ENCODE measurements around the gene CKB.

The CKB gene

GRCh38 chr14:103530390-103530789 is 7.8 kb upstream of the CKB start:
- TF ChIP-seq, protein P1, sequence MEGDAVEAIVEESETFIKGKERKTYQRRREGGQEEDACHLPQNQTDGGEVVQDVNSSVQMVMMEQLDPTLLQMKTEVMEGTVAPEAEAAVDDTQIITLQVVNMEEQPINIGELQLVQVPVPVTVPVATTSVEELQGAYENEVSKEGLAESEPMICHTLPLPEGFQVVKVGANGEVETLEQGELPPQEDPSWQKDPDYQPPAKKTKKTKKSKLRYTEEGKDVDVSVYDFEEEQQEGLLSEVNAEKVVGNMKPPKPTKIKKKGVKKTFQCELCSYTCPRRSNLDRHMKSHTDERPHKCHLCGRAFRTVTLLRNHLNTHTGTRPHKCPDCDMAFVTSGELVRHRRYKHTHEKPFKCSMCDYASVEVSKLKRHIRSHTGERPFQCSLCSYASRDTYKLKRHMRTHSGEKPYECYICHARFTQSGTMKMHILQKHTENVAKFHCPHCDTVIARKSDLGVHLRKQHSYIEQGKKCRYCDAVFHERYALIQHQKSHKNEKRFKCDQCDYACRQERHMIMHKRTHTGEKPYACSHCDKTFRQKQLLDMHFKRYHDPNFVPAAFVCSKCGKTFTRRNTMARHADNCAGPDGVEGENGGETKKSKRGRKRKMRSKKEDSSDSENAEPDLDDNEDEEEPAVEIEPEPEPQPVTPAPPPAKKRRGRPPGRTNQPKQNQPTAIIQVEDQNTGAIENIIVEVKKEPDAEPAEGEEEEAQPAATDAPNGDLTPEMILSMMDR (IDR thresholded peaks at IDR 0.05; ENCODE audit: insufficient read depth, low read length), result no peak
- TF ChIP-seq GABPA (IDR thresholded peaks at IDR 0.05; ENCODE audit: low read depth) (no peak), POLR2AphosphoS5 (IDR thresholded peaks at IDR 0.05; ENCODE audit: low read depth) (no peak), REST (IDR thresholded peaks at IDR 0.05; ENCODE audit: insufficient replicate concordance, low read depth) (peak; percentile 95), SPI1 (IDR thresholded peaks at IDR 0.05; ENCODE audit: borderline replicate concordance, low read depth) (no peak)
- Histone ChIP-seq H3K27me3 (ENCODE audit: insufficient read depth, poor library complexity, severe bottlenecking) (no peaks in the 10 kb centered on the region), H3K27ac (replicated peaks) (no peak overlapping the region), H3K4me3 (replicated peaks; ENCODE audit: insufficient read depth, low read length) (peak overlapping the region; percentile 99)
- DNase-seq (ENCODE audit: low read depth in 1 of 2, low spot score in 1 of 2), result no peak

DNA sequence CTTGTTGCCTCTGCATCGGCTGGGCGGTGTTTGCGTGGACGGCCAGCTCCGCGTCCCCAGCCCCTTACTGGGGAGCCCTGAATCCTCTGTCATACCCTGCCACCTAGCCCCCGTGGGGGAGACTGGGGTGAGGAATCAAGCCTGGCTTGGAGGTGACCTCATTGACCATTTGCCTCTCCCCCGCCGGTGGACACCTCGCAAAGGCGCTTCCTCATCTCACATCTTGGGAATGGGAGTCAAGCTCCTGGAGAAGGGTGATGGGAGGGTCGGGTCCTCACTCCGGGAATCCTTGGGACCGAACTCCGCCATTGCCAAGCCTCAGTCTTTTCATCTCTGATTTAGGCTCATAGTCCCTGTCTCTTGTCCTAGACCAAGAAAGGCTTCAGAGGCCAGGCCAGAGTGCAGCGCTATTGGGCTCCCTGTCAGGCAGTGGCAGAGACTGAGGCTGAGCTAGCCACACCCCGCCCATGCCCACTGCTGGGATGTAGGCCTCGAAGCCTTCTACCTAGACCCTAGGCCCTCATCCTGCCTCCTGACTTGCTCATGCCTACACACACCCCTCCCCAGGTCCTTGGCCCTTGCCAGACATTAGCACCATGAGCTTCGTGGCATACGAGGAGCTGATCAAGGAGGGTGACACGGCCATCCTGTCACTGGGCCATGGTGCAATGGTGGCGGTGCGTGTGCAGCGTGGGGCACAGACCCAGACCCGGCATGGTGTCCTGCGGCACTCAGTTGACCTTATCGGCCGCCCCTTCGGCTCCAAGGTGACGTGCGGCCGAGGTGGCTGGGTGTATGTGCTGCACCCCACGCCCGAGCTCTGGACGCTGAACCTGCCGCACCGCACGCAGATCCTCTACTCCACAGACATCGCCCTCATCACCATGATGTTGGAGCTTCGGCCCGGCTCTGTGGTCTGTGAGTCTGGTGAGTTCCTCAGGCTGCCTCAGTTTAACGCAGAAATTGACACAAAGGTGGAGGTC is 7.0 kb upstream of the CKB start:
- H3K27me3 ChIP-seq (ENCODE audit: insufficient read depth, poor library complexity, severe bottlenecking), result no peaks in the 10 kb centered on the region
- TF ChIP-seq POLR2AphosphoS5 (IDR thresholded peaks at IDR 0.05; ENCODE audit: low read depth) (no peak), REST (IDR thresholded peaks at IDR 0.05; ENCODE audit: insufficient replicate concordance, low read depth) (no peak), SPI1 (IDR thresholded peaks at IDR 0.05; ENCODE audit: borderline replicate concordance, low read depth) (no peak), GABPA (IDR thresholded peaks at IDR 0.05; ENCODE audit: low read depth) (no peak)
- TF ChIP-seq, protein P1 (IDR thresholded peaks at IDR 0.05; ENCODE audit: insufficient read depth, low read length), result no peak
- H3K27ac ChIP-seq (replicated peaks), result peak overlapping the region; percentile 68
- H3K4me3 ChIP-seq (replicated peaks; ENCODE audit: insufficient read depth, low read length), result peak overlapping the region; percentile 99
- no peak for DNase-seq (ENCODE audit: low read depth in 1 of 2, low spot score in 1 of 2)

DNA sequence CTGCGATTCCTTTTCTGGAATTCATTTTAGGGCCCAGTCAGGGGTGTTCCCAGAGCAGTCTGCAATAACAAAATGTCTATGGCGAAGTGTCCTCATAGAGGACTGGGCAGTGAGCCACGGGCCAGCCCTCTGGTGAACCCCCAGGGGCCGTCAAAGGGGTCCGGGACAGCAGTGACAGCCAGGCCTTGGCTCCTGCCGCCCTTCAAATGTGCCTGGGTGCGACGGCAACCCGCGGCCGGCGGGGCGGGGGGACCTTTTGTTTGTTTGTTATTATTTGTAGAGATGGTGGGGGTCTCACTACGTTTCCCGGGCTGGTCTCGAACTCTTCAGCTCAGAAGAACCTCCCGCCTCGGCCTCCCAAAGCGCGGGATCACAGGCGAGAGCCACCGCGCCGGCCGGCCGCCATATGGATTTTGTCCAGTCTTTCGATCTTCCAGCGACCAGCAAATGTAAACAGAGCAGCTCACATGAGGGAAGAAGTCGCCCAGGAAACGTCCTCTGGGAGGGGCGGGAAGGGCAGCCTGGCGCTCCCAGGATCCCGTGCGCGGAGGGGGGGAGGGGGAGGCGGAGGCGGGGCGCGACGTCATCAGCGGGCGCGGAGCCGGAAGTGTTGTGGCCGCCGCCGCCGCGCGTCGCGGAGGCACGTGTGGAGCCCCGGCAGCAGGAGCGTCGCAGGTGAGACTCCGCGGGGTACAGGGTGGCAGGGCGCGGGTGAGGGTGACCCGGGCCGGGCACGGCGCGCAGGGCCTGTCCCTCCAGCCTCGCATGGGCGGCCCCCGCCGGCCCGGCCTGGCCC is 6.2 kb upstream of the CKB start, which contains the start of gene TRMT61A:
TSS of gene TRMT61A (plus strand) at position 610 of the 796 bp plus-strand sequence. CDS start 783 bp downstream, outside the sequence.
- no peak for TF ChIP-seq GABPA (IDR thresholded peaks at IDR 0.05; ENCODE audit: low read depth)
- TF ChIP-seq POLR2AphosphoS5 (IDR thresholded peaks at IDR 0.05; ENCODE audit: low read depth), result 0 out of 2 replicates have a peak, but pooled peaks have one; percentile 44
- TF ChIP-seq REST (IDR thresholded peaks at IDR 0.05; ENCODE audit: insufficient replicate concordance, low read depth), result no peak
- TF ChIP-seq, protein P1 (IDR thresholded peaks at IDR 0.05; ENCODE audit: insufficient read depth, low read length), result no peak
- no peak for TF ChIP-seq SPI1 (IDR thresholded peaks at IDR 0.05; ENCODE audit: borderline replicate concordance, low read depth)
- DNase-seq (ENCODE audit: low read depth in 1 of 2, low spot score in 1 of 2), result peak; percentile 74 to 83
- Histone ChIP-seq H3K27me3 (ENCODE audit: insufficient read depth, poor library complexity, severe bottlenecking) (no peaks in the 10 kb centered on the region), H3K4me3 (replicated peaks; ENCODE audit: insufficient read depth, low read length) (peak within 1 kb of the TSS; percentile 99), H3K27ac (replicated peaks) (peak within 1 kb of the TSS; percentile 81)
